ENCODE measurements around the gene ALK. TPM values are rescaled to one million over a fixed set of nuclear protein-coding genes. Genes with fewer than 3 reads are reported as not detected.

The ALK gene
- total RNA-seq, 6 donors from 2014 or later: 0.17 to 2.1 (median 0.35) TPM

DNA sequence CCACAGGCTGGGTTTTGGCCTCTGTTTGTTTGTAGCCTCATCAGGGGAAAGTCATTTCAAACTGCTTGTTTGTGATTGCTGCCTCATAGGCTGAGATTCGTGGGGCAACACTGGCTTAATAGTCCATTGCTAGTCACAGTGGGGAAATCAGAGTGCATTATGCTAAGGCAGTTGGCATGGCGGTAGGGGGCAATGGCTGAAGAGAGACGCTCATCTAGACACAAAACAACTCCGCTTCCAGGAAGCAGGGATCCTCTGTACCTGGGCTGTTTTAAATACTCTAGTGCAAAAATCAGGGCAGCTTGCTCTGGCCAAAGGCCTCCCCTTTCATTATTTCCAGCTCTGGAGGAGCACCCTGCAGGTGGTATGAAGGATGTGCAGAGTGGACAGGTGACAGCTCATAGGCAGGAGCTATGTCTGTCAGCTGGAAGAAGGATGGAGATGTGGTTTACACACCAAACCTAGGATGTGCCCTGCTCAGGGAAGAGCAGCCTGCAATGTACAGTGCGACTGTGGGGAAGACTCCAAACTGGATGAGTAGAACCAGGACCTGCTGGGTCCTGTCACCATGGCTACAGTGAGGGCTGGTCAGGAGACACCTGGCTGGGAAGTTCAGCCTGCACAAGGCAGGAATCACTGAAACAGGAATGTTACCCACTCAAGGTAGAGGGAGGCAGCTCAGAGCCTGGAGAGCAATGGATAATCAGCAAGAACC is 571.9 kb downstream of the ALK start:
- Histone ChIP-seq H3K27ac (no peak overlapping the region), H3K4me1 (no peaks in the 10 kb centered on the region), H3K27me3 (no peaks in the 10 kb centered on the region), H3K36me3 (no peaks in the 10 kb centered on the region), H3K4me3 (no peak overlapping the region), H3K9me3 (no peaks in the 10 kb centered on the region)
- DNase-seq (no peak), ATAC-seq (ENCODE audit: low FRiP score in 2 of 2) (no peak)
- no peak for TF ChIP-seq POLR2AphosphoS5 (IDR thresholded peaks at IDR 0.05)
- no peak for TF ChIP-seq POLR2A (IDR thresholded peaks at IDR 0.05)
- no peak for TF ChIP-seq EP300 (IDR thresholded peaks at IDR 0.05)
- TF ChIP-seq, protein P1, sequence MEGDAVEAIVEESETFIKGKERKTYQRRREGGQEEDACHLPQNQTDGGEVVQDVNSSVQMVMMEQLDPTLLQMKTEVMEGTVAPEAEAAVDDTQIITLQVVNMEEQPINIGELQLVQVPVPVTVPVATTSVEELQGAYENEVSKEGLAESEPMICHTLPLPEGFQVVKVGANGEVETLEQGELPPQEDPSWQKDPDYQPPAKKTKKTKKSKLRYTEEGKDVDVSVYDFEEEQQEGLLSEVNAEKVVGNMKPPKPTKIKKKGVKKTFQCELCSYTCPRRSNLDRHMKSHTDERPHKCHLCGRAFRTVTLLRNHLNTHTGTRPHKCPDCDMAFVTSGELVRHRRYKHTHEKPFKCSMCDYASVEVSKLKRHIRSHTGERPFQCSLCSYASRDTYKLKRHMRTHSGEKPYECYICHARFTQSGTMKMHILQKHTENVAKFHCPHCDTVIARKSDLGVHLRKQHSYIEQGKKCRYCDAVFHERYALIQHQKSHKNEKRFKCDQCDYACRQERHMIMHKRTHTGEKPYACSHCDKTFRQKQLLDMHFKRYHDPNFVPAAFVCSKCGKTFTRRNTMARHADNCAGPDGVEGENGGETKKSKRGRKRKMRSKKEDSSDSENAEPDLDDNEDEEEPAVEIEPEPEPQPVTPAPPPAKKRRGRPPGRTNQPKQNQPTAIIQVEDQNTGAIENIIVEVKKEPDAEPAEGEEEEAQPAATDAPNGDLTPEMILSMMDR (IDR thresholded peaks at IDR 0.05): no peak
- WGBS, 2 donors: 88 to 90% methylated on average over 5 of the region's 5 CpGs

DNA sequence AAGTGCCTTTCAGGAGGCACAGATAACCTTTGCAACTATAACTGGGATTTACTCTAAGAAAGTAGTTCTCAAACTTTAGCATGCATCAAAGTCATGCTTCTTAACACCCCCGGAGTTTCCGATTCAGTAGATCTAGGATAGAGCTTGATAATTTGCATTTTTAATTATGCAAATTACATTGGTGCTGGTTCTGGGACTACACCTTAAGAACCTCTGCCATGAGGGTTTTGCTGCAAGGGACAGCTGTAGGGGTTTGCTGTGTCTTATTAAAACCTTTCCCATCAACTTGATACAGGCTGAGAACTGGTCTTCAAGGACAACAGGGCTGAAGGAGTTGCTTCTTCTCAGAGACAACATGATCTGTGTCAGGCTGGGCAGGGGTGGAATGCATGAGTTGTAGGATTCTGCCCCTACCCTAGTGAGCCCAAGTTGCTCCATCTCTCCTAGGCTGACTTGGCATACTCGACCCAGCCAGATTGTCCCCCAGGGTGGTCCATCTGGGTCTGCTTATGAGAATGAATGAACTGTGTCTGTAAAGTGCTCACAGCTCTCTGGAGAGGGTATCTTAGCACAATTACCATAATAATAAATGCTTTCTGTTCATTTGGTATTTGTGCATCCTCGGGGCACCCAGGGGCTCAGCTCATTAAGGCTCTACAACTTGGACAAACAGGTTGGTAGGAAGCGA is 573.5 kb downstream of the ALK start:
- no peaks in the 10 kb centered on the region for H3K36me3 ChIP-seq
- ATAC-seq (ENCODE audit: low FRiP score in 2 of 2) (no peak), DNase-seq (no peak)
- WGBS, 2 donors: 82 to 83% methylated on average over 5 of the region's 5 CpGs
- no peaks in the 10 kb centered on the region for H3K9me3 ChIP-seq
- no peaks in the 10 kb centered on the region for H3K4me1 ChIP-seq
- TF ChIP-seq, protein P1 (IDR thresholded peaks at IDR 0.05): no peak
- TF ChIP-seq POLR2A (IDR thresholded peaks at IDR 0.05): no peak
- TF ChIP-seq POLR2AphosphoS5 (IDR thresholded peaks at IDR 0.05): no peak
- no peak for TF ChIP-seq EP300 (IDR thresholded peaks at IDR 0.05)
- no peaks in the 10 kb centered on the region for H3K27me3 ChIP-seq
- no peak overlapping the region for H3K4me3 ChIP-seq
- no peak overlapping the region for H3K27ac ChIP-seq

DNA sequence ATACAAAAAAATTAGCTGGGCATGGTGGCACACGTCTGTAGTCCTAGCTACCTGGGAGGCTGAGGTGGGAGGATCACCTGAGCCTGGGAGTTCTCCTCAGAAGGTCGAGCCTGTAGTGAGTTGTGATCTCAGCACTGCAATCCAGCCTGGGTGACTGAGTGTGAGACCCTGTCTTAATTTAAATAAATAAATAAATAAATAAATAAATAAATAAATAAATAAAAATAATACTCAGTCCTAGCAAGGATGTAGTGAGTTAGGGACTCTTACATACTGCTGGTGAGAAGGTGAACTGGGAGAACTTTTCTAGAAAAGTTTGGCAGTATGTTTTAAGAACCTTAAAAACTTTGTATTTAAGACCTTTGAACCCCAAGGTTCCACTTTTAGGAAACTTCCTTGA is 576.1 kb downstream of the ALK start:
- Histone ChIP-seq H3K4me1 (no peaks in the 10 kb centered on the region), H3K9me3 (no peaks in the 10 kb centered on the region)

DNA sequence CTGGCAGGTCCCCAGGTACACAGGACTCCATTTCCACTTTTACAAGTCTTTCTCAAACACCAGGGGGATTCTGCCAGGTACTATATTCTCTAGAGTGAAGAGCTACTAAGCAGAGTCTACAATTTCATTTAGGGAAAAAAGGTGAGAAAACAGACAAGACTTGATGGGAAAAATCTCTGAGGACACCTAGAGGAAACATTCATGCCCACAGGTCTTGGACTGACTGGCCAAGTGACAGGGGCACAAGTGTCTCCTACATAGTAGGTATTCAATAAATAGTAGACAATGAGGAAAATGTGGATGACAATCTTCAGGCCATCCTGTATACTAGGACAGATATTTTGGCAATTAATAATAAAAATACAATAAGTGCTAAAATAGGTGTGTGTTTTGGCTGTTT is 577.6 kb downstream of the ALK start:
- Histone ChIP-seq H3K9me3 (no peaks in the 10 kb centered on the region), H3K4me3 (no peak overlapping the region), H3K27ac (no peak overlapping the region), H3K36me3 (no peaks in the 10 kb centered on the region), H3K27me3 (no peaks in the 10 kb centered on the region), H3K4me1 (no peaks in the 10 kb centered on the region)
- no peak for TF ChIP-seq EP300 (IDR thresholded peaks at IDR 0.05)
- TF ChIP-seq POLR2AphosphoS5 (IDR thresholded peaks at IDR 0.05): no peak
- TF ChIP-seq, protein P1 (IDR thresholded peaks at IDR 0.05): no peak
- no peak for TF ChIP-seq POLR2A (IDR thresholded peaks at IDR 0.05)
- no peak for ATAC-seq (ENCODE audit: low FRiP score in 2 of 2)
- no peak for DNase-seq

More for the DNA sequence above, 576.1 kb downstream of the ALK start:
- WGBS, 2 donors: 73 to 91% methylated on average over 2 of the region's 2 CpGs
- H3K27ac ChIP-seq: no peak overlapping the region
- no peaks in the 10 kb centered on the region for H3K27me3 ChIP-seq
- H3K36me3 ChIP-seq: no peaks in the 10 kb centered on the region
- H3K4me3 ChIP-seq: no peak overlapping the region
- DNase-seq (no peak), ATAC-seq (ENCODE audit: low FRiP score in 2 of 2) (no peak)
- TF ChIP-seq, protein P1 (IDR thresholded peaks at IDR 0.05): no peak
- TF ChIP-seq POLR2AphosphoS5 (IDR thresholded peaks at IDR 0.05): no peak
- no peak for TF ChIP-seq POLR2A (IDR thresholded peaks at IDR 0.05)
- TF ChIP-seq EP300 (IDR thresholded peaks at IDR 0.05): no peak
